Activated CD8-positive, alpha-beta T cell treated with anti-CD3 and anti-CD28 coated beads for 36 hours (primary cell): Measurements from ENCODE around the gene OBSCN. TPM values are rescaled to one million over a fixed set of nuclear protein-coding genes. Genes with fewer than 3 reads are reported as not detected.

Experiments
- ATAC-seq: fragments of 200-7000 bp; cut with Tn5 transposase; one replicate; pipeline ENCODE4 v1.10.0; 2021; ENCODE audit warnings: mild to moderate bottlenecking, moderate library complexity
- CTCF ChIA-PET: fragments of 350-600 bp; sonication (Branson Sonifier 250); formaldehyde crosslinking; loops from one replicate; lab custom pipeline; 2021; ENCODE audit warnings: antibody characterized with exemption; lab: Charles Lee
- POLR2A ChIA-PET: fragments of 350-600 bp; sonication (Branson Sonifier 250); formaldehyde crosslinking; loops from one replicate; lab custom pipeline; 2021; ENCODE audit warnings: antibody characterized with exemption; lab: Charles Lee
- DNase-seq: peaks from one replicate; pipeline ENCODE4 v3.0.0-alpha.2; 2020
- H3K27ac Mint-ChIP-seq: one replicate; pipeline ENCODE4 v1.8.0; 2021; ENCODE audit warnings: mild to moderate bottlenecking, mixed read lengths
- H3K27me3 Mint-ChIP-seq: one replicate; pipeline ENCODE4 v1.8.0; 2021; ENCODE audit warnings: mixed read lengths
- H3K36me3 Mint-ChIP-seq: one replicate; pipeline ENCODE4 v1.8.0; 2021; ENCODE audit warnings: low read depth, mixed read lengths
- H3K4me1 Mint-ChIP-seq: one replicate; pipeline ENCODE4 v1.8.0; 2021; ENCODE audit warnings: low read depth, mixed read lengths
- H3K4me3 Mint-ChIP-seq: one replicate; pipeline ENCODE4 v1.8.0; 2021; ENCODE audit warnings: mild to moderate bottlenecking, moderate library complexity, mixed read lengths
- H3K9me3 Mint-ChIP-seq: one replicate; pipeline ENCODE4 v1.8.0; 2021; ENCODE audit warnings: mixed read lengths
- CTCF ChIP-seq: fragments of 200-600 bp; IDR thresholded peaks from one replicate; pipeline ENCODE4 v1.8.0; 2022; ENCODE audit warnings: antibody characterized with exemption, mild to moderate bottlenecking
- intact Hi-C: fragments of 100-400 bp; cut with micrococcal nuclease; formaldehyde crosslinking; loops from one replicate; pipeline ENCODE4 v1.10.0; 2022
- total RNA-seq, 2 experiments: library from RNA; stranded (reverse); gene quantifications; one replicate each; pipeline ENCODE4 v1.2.3, GENCODE V29; 2021

OBSCN gene
- total RNA-seq, 2 experiments from 2014 or later, result 21.6 to 23.7 TPM

- Mint-ChIP-seq H3K27ac (no peak overlapping the region), H3K4me1 (no peaks in the 10 kb centered on the region), H3K27me3 (peaks cover 5% of the 10 kb centered on the region), H3K4me3 (no peak overlapping the region), H3K9me3 (no peaks in the 10 kb centered on the region), H3K36me3 (no peaks in the 10 kb centered on the region)
- DNase-seq (no peak), ATAC-seq (no peak)
- TF ChIP-seq CTCF, result no peak
- ChIA-PET POLR2A (no interaction called here), CTCF (no interaction called here)
- intact Hi-C loops, result no loop called here
Measured at GRCh38 chr1:228207381-228207810, 448 bp upstream of the OBSCN start.

GRCh38 chr1:228208831-228209551 is 1.1 kb downstream of the OBSCN start:
- H3K27ac Mint-ChIP-seq, result no peak overlapping the region
- H3K36me3 Mint-ChIP-seq, result no peaks in the 10 kb centered on the region
- H3K27me3 Mint-ChIP-seq, result peaks cover 3% of the 10 kb centered on the region
- ChIA-PET POLR2A (no interaction called here), CTCF (no interaction called here)
- DNase-seq (no peak), ATAC-seq (no peak)
- peaks cover 2% of the 10 kb centered on the region for H3K4me1 Mint-ChIP-seq
- no peak overlapping the region for H3K4me3 Mint-ChIP-seq
- no peak for TF ChIP-seq CTCF
- H3K9me3 Mint-ChIP-seq, result no peaks in the 10 kb centered on the region
- intact Hi-C loops, result no loop called here

GRCh38 chr1:228209657-228210056 is 1.8 kb downstream of the OBSCN start:
- Mint-ChIP-seq H3K9me3 (no peaks in the 10 kb centered on the region), H3K27me3 (peaks cover 3% of the 10 kb centered on the region), H3K27ac (no peak overlapping the region), H3K4me3 (no peak overlapping the region), H3K4me1 (peaks cover 3% of the 10 kb centered on the region), H3K36me3 (no peaks in the 10 kb centered on the region)
- POLR2A ChIA-PET, result interaction anchor here (0.7 kb wide), 1 partner anchor 45 kb away, joined by 3 read pairs; no protein-coding TSS in a partner anchor
- DNase-seq (no peak), ATAC-seq (no peak)
- TF ChIP-seq CTCF, result no peak
- CTCF ChIA-PET, result no interaction called here
- intact Hi-C loops, result no loop called here

GRCh38 chr1:228210076-228210651 is 2.3 kb downstream of the OBSCN start:
- H3K4me1 Mint-ChIP-seq, result peaks cover 5% of the 10 kb centered on the region

More at GRCh38 chr1:228210076-228210651, 2.3 kb downstream of the OBSCN start:
- Mint-ChIP-seq H3K4me3 (no peak overlapping the region), H3K27me3 (peaks cover 2% of the 10 kb centered on the region), H3K27ac (no peak overlapping the region), H3K36me3 (no peaks in the 10 kb centered on the region), H3K9me3 (no peaks in the 10 kb centered on the region)
- POLR2A ChIA-PET, result interaction anchor here (0.7 to 1.1 kb wide), 2 partner anchors 39 to 45 kb away, joined by 3 read pairs; no protein-coding TSS in a partner anchor
- CTCF ChIA-PET, result no interaction called here
- intact Hi-C loops, result no loop called here
- DNase-seq (no peak), ATAC-seq (no peak)
- no peak for TF ChIP-seq CTCF
